ENCODE data around the gene BCAP29.
"Not testable (repeated sequence)": the region's sequence is repeated elsewhere in the genome, so short reads cannot be mapped to it uniquely, and the experiment has no call there.

Gene BCAP29, protein sequence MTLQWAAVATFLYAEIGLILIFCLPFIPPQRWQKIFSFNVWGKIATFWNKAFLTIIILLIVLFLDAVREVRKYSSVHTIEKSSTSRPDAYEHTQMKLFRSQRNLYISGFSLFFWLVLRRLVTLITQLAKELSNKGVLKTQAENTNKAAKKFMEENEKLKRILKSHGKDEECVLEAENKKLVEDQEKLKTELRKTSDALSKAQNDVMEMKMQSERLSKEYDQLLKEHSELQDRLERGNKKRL

DNA sequence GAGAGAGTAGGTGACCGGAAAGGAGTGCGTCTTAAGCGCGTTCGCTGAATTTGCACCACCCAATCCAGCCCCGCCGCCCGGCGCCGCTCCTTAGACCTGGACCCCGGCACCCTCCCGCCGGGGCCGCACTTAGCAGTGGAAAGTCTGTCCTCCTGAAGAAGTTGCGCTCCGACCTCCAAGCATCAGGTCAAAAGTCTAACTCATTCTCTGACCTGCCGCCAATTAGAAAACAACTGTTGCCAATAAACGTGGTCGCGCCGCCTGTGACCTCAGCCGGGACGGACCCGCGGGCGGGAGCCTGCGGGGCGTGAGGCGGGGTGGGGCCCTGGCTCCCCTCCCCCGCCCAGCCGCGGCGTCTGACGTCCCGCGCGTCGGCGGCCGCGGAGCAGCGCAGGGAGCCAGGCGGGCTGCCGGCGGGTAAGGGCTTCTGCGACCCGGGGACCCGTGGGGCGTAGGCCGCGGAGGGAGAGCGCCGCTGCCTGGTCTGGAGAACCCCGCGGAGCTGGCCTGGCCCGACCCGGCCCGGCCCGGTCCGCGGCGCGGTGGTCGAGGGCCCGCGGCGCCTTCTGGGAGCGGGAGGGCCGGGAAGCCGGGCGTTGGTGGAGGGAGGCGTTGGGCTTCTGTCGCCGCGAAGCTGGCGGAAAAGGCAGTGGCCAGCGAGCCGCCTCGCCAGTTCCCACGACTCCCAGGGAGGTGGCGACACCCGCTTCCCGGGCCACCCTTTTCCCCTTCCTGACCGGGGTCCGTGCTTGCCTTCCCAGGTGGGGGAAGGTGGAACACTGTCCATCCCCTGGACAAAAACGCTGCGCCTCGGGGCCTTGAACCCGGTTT, at the start of gene BCAP29:
TSS of gene BCAP29 (plus strand) at position 362 of the 831 bp plus-strand sequence. CDS start 527 bp downstream, outside the sequence.
- DNase-seq: peak; percentile 77

DNA sequence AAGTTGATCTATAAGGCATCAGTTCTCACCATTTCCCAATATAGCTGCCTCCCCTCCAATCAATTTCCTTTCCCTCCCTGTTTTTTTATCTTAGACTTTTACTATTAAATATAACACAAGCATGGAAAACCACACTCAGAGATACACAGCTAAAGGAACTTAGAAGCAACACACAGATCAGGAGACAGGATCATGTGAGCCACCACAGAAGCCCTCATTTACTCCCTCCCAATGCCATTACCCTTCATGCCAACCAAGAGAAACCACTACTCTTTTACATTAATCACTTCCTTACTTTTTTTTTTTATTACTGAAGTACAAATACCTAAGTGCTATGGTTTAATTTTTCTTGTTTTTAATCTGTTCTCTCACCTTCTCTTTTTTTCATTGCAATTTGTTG, 49.3 kb upstream of the BCAP29 start:
- no peak for DNase-seq

DNA sequence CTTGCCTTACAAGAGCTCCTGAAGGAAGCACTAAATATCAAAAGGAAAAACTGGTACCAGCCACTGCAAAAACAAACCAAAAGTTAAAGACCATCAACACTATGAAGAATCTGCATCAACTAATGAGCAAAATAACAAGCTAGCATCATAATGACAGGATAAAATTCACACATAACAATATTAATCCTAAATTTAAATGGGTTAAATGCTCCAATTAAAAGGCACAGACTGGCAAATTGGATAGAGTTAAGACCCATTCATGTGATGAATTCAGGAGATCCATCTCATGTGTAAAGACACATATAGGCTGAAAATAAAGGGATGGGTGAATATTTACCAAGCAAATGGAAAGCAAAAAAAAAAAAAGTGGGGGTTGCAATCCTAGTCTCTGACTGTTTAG, 45.9 kb upstream of the BCAP29 start:
- no peak for DNase-seq

DNA sequence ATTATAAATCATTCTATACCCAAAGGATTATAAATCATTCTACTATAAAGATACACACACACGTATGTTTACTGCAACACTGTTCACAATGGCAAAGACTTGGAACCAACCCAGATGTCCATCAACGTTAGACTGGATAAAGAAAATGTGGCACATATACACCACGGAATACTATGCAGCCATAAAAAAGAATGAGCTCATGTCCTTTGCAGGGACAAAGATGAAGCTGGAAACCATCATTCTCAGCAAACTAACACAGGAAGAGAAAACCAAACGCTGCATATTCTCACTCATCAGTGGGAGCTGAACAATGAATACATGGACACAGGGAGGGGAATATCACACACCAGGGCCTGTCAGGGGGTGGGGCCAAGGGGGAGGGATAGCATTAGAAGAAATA, 42.8 kb upstream of the BCAP29 start:
- not testable (repeated sequence) for DNase-seq

DNA sequence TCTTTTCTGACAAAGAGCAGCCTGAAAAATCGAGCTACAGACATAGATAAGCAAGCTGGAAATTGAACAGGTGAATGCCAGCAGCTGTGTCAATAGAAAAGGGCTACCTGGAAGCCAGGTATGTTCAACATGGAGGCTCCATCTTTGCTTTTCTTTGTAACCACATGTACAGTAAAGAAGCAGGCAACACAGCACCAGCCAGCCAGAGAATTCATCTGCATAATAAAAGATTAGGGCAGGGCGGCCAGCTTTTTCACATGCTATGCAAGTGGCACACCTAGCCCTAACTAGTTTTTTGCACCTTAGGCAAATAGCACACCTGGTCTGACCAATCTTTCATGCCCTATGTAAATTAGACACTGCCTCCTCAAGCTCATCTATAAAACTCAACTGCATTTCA, 42.0 kb upstream of the BCAP29 start:
- no peak for DNase-seq

DNA sequence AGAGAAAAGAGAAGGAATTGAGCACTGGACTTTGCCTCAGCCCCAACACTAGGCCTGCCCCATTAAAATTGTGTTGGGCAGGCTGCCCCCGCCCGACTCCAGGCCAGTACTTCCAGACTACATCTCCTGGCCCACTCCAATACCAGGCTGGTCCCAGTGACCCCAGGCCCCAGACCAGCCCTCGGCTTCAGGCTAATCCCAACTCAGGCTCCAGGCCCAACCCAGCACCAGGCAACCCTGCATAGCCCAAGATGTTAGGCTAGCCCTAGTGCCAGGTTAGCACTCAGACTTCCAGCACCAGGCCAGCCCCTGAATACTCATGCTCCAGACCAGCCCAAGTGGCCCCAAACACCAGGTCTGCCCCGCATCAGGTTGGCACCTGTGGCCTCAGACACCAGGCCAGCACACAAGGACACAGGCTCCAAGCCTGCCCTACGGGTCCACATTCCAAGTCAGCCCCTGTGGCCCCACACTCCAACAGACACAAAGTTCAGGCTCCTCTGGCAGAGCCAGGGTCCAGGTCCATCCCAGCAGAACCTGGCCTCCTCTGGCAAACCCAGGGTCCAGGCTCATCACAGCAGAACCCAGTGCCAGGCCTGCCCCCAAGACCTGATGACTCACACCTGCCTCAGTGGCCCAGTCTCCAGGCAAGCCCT, 36.6 kb upstream of the BCAP29 start:
- no peak for DNase-seq

DNA sequence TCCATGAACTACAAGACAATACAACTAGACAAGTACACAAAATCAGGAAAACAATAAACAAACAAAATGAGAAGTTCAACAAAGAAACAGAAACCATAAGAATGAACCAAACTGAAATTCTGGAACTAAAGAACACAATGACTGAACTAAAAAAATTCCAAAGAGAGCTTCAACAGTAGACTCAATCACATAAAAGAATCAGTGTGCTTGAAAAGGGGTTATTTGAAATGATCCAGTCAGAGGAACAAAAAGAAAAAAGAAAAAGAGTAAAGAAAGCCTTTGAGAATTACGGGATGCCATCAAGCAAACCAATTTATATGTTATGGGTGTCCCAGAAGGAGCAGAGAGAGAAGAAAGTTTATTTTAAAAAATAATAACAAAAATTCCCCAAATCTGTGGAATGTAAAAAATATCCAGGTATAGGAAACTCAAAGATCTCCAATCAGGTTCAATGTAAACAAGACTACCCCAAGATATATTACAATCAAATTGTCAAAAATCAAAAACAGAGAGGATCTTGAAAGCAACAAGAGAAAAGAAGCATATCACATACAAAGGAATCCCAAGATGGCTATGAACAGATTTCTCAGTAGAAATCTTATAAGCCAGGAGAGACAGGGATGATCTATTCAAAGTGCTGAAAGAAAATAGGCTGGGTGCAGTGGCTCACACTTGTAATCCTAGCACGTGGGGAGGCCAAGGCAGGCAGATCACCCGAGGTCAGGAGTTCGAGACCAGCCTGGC, 35.0 kb upstream of the BCAP29 start:
- no peak for DNase-seq

DNA sequence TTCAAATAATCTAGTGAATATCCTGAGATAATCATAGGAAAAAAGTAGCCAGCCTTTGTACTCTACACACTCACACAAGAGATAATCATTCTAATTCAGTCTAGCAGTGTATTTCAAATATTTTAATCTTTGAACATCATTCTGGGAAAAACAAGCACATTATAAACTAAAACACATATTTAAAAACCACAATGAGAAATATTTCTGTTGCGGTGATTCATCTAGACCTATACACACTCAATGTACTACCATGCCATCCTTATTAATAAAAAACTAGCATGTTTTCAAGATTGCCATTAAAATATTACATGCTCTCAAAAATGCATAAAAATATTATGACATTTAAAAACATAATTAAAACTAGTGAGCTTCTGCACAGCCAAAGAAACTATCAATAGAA, 28.1 kb upstream of the BCAP29 start:
- no peak for DNase-seq

DNA sequence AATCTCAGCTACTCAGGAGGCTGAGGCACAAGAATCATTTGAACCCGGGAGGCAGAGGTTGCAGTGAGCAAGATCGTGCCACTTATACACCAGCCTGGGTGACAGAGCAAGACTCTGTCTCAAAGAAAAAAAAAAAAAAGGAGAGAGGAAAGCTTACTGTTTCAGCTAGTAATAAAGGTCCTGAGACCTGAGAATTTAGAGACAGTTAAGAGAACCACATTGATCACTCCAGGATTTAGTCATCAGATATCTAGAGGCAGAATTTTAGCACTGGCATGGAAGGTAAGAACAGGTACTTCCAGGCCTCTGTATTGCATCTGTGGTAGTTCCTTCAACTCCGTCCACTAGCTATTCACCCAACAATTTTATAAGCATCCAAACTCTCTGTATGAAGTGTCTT, 24.2 kb upstream of the BCAP29 start:
- DNase-seq: no peak

DNA sequence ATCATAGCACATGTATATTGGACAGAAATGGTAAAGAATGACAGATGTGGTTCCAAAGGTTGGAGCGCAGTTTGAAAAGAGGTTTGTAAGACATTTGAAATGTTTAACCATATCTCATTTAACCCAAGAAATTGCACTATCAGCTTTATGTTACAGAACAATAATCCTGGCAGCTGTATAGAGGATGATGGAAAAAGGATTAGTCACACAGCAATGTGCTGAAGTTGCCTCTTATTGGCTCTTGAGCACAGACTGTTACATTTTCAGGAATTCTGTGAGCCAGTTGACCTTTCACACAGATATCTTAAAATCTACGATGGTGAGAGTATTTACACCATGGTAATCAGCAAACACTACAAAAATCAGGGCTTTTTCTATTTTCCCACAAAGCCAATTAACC, 20.2 kb upstream of the BCAP29 start:
- DNase-seq: no peak

DNA sequence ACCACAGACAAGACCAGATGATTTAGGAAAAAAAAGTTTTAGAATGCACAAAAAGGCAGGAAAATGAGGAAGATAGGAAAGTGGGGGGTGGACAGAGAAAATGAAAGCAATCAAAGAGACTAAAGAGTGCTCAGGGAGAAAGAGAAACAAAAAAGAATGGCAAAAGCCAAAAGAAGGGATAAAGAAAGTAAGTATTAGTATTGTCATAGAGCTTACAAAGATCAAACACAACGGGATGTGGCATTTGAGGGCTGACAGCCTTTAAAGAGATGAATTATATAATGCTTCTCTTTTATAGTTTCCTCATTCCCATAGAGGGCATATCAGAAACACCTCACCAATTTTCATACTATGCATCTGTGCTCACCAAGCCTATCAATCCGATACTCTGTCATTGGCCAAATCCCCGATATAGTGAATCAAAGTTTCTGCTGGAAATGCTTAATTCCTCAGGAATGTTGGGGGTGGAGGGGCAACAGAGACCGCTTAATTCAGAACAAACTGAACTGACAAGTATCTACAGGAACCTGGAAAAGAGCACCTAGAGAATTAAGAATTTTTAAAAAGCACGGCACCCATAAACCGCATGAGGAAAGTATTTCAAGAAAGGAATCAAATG, 19.0 kb upstream of the BCAP29 start:
- no peak for DNase-seq

DNA sequence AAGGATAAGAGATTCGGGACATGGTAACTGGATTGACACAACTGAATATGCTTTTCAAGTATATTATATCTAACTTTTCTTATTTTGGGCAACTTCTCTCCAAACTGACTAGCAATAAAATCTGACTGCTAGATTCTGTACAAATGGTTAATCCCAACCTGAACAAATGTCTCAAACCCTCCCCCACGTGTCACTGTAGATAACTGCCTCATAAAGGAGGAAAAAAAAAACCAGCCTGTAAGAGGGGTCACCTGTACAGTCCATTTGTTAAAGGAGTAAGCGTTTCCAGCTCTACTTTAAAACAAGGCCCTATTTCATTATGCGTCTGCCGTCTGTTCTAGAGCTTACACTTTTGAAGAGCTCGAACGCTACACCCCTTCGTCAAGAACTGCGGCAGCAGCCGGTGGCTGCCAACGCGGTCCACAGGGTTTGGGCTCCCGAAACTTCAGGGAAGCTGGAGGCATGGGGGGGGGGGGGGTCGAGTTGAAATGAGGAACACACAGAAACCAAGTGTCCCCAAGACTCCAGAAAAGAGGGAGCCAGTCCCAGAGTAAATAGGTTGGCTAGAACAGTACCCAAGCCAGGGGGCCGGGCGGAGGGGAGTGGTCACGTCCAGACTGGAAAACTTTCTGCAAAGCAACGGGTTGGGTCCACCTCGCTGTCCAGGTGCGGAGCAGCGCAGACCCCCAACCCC, 16.8 kb upstream of the BCAP29 start:
- no peak for DNase-seq

DNA sequence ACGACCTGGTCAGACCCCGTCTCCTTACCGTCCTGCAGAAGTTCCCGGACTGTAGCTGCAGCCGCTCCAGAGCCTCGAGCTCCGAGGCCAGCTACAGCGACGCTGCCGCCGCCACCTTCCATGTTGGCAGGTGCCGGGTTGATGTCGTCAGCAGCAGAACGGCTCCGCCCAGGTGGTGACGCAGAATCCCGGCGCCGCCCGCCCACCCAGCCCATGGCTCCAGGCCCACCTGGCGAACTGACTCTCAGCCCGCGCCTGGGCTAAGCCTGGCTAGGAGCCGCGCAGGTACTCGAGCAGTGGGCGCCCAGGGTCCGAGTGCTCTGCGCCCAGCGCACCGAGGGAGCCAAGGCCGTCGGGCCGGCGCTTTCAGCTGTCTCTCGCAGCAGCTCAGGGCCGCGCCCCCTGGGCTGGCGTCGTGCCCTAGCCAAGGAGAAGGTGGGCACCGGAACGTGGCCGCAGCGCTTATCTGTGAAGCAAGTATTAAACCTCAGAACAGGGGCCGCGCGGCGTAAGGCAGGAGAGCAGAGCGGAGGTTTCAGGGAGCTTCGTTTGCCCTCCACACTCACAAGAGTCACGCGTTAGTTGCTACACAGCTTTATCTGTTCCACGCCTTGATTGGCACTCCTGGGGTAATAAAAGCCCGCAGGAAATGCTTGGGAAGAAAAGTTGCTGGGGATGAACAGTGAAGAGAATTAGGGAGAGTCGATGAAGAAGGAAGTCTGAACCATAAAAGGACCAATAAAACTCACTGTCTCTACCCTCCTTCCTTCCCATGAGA, 16.1 kb upstream of the BCAP29 start, which contains the start of the genes COG5 and DUS4L:
TSS of gene COG5 (minus strand) at position 146 of the 778 bp plus-strand sequence. CDS start at position 122, 24 bp downstream.
TSS of gene DUS4L (plus strand) at position 197 of the 778 bp plus-strand sequence. CDS start 3,100 bp downstream, outside the sequence.
- DNase-seq: peak; percentile 76

DNA sequence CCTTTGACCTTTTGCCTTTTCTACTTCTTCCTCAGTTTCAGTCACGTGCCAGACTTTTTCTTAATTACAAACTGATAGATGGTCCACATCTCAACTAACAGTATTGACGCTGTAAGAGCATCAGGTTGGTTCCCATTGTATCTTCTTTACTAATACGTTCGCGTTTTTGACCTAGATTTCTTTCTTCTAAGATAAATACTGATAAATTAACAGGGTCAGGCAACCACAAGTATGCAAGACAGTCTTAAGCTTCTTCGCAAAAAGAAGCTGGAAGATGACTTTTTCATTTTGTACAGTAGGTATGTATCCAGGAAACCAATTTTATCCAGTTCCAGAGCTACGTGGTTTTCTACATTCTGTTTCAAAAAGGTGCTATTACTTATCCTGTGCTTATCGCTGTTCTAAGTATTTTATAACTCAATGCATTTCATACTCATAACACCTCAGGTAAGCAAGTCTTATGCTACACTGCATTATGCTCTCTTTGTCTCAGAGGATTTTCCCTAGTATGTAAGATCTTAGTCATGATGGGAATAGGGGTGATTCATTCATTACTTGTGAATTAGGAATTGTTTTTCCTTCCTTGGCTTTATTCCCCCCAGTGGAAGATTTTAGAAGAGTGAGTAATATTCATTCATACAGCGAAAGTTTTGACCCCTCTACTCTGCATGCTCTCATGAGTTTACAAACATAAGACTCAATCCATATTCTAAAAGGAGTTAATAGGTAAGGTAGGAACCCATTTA, 15.3 kb upstream of the BCAP29 start:
- DNase-seq: no peak

DNA sequence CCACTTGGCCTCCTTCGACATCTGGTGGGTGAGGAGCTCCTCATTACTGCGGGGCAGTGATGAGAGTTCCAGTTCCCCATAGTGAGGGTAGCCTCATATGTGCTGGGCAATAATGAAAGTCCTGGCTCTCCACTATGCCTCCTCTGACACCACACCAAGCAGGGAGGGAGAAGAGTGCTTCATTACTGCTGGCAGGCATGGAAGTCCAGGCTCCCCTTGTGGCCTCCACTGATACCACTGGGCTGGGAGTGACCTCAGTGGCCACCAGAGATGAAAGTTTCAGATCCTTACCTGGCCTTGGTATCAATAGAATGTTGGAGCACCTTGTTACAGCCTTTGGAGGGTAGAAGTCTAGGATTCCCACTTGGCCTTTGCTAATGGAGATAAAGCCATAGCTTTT, 9.7 kb upstream of the BCAP29 start:
- no peak for DNase-seq

DNA sequence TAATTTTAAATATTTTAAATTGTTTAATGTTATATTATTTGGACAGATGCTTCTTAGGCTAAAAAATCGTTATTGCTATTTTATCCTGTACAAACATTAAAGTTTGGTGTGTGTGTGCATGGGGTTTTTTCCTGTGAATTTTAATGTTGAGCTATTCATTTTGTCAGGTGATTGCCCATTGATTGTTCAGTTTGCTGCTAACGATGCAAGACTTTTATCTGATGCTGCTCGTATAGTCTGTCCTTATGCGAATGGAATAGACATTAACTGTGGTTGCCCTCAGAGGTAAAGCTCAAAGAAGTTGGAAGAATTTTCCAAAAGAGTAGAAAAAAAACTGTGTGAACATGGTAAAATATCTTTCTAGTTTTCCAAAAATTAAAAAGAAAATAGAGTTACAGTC, 6.5 kb upstream of the BCAP29 start:
- DNase-seq: no peak

DNA sequence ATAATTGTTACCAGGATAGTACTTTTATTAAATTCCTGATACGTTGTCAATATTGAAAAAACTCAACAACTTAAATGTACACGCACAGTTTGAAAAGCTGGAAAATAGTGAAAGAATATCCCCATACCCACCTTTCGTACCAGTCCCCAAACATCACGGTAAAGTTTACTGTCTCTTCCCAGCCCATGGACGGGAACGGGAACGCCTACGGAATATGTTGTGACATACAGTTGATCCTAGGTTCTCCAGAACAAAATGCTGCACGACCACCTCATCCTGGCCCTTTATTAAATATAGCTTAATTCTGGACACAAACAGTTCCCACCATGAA, 527 bp upstream of the BCAP29 start:
- DNase-seq: no peak

DNA sequence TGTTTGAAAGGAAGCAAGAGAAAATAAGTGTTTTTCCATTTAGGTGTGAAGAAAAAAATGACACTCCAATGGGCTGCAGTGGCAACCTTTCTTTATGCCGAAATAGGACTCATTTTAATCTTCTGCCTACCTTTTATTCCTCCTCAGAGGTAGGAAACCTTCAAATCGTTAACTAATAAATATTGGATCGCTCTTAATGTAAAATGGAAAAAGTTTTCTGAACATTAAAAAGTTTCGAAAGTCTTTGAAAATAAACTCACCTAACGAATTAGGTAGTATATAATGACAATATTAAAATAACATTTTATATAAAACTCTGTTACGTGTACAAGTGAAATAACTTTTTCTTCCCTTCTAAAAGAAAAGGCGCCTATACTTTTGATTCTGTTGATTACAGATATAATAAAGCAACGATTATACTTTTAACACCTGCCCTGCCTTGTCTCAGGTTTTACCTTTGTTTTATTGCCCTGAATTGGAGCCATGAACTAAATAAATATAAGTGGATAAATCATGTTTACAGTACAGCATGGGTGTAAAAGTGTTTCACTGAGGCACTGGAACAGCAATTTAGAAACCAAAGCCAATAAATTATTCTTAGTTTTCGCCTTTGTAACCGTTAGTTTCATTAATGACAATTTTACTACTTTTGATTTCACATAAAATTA, 804 bp downstream of the BCAP29 start:
- DNase-seq: no peak

DNA sequence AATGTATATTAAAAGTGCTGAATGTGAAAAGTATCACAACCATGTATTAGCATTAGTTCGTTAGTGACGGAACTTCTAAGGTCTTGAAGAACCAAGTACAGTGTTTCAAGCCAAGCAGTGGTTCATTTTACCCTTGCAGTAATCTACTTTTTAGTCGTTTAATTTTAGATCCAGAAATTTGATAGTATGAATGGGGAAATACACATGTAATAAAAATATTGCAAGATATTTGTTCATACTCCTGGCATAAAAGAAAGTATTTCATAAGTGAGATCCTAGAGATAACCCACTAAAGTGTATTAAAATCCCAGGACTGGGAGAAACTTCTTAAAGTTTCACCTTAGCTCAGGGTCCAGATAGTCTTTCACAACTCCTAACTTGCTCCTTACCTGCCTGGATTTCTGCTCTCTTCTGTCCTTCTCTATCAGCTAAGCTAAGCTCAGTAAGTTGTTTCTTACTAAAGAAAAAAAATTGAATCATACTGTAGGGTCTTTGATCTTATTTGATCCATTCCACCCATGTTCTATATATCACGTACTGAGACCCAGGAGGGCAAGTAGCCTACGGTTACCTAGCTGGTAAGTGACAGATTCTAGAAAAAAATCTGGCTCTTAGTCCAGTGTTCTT, 1.5 kb downstream of the BCAP29 start:
- no peak for DNase-seq

Data from NK-92 treated with Interleukin-12 subunit alpha and Interleukin-12 subunit beta, amount 100 ng/mL, for 24 hours (cell line).